Measurements from ENCODE around the gene APOBEC3H. TPM values are rescaled to one million over a fixed set of nuclear protein-coding genes. Genes with fewer than 3 reads are reported as not detected.

Gene APOBEC3H
- total and polyA plus RNA-seq, 4 donors = 0.57 to 1.2 TPM; not detected in 2

DNA sequence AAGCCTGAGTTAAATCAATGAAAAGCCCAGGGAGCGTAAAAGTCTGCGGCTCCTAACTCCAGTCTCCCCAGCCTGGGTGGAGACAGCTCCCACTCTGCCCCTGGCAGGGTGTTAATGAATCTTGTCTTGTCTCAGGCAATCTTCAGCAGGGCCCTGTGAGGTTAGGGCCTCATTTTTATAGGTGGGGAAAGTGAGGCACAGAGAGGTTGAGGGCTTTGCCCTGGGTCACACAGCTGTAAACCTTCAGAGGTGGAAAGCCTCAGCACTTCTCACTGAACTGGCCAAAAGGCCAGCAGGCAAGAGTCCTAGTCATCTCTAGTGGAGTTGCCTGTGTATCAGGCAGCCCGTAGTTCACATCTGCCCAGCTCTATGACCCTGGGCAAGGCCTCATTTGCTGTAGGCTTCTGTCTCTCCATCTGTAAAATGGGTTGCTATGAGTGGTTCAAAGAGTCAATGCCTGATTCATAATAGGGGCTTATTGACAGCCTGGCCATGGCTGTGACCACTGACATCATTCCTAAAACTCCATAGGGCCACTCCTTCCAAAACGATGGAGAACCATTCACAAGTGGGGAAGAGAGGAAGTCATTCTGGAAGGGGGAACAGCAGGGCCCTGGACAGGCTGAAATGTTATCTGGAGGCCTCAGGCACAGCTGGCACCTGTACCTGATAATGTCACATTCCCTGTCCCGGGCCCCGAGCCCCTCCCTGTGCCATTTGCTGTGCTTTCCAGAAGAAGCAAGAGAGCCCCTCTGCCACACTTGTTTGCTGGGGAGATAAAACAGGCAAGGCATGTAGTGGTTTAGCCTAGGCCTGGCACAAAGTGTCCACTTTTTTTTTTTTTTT is 49.4 kb downstream of the APOBEC3H start:
- DNase-seq (no peak), ATAC-seq (ENCODE audit: insufficient read depth, low FRiP score) (no peak)
- Histone ChIP-seq H3K4me3 (no peak overlapping the region), H3K27me3 (ENCODE audit: control insufficient read depth in 3 of 3, insufficient read depth in 3 of 3, low read length in 2 of 3) (no peaks in the 10 kb centered on the region), H3K4me1 (ENCODE audit: control insufficient read depth in 5 of 5, insufficient read depth in 5 of 5, low read length in 5 of 5) (peaks cover 0 to 28% (median 8%) of the 10 kb centered on the region in 5 donors), H3K36me3 (ENCODE audit: control insufficient read depth in 4 of 4, insufficient read depth in 4 of 4, low read length in 4 of 4) (peaks cover 0 to 5% (median 0%) of the 10 kb centered on the region in 4 donors), H3K9ac (ENCODE audit: insufficient read depth in 1 of 2, low read length in 2 of 2) (peak overlapping the region in 1 of 2 donors; percentile 65), H3K9me3 (ENCODE audit: control insufficient read depth in 4 of 4, insufficient read depth in 3 of 4, low read length in 3 of 4) (no peaks in the 10 kb centered on the region), H3K27ac (ENCODE audit: low read depth in 1 of 2, low read length in 1 of 2) (peak overlapping the region; percentile 80 to 88)
- 71 to 77% methylated on average over 6 of the region's 6 CpGs for WGBS, 2 donors
- no peak for TF ChIP-seq CTCF (IDR thresholded peaks at IDR 0.05; ENCODE audit: control extremely low read depth, extremely low read depth)

DNA sequence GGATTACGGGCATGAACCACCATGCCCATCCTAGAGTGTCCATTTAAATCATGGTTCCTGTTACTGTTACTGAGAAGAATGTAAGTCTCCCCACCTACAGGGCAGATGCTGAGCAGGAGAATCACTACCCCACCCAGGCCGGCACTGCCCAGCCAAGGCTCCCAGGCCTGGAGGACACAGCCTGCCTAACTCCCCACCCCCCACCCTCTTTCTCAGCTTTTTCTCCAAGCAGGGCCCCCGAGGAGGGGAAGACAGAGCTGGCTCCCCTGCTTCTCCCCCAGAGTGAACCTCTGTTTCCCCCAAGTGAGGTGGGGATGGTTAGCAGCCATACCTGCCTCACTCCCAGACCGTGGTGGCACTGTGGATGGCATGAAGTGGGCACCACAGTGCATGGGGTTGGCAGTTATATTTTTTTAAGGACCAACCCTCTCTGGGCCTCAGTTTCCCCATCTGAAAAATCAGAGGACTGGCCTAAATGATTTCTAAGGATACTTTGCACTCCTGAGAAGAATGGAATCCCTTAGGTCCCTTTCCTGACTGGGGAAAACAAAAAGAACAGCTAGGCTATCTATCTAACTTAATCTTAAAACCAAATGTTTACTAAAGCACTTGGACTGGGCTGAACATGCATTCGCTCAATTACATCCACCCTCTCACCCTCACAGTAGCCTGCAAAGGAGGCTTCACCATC is 50.4 kb downstream of the APOBEC3H start:
- WGBS, 2 donors = 71 to 84% methylated on average over 5 of the region's 5 CpGs
- Histone ChIP-seq H3K27me3 (ENCODE audit: control insufficient read depth in 3 of 3, insufficient read depth in 3 of 3, low read length in 2 of 3) (no peaks in the 10 kb centered on the region), H3K9ac (ENCODE audit: insufficient read depth in 1 of 2, low read length in 2 of 2) (no peak overlapping the region), H3K4me3 (no peak overlapping the region), H3K4me1 (ENCODE audit: control insufficient read depth in 5 of 5, insufficient read depth in 5 of 5, low read length in 5 of 5) (peaks cover 0 to 28% (median 8%) of the 10 kb centered on the region in 5 donors), H3K36me3 (ENCODE audit: control insufficient read depth in 4 of 4, insufficient read depth in 4 of 4, low read length in 4 of 4) (peaks cover 0 to 5% (median 0%) of the 10 kb centered on the region in 4 donors), H3K9me3 (ENCODE audit: control insufficient read depth in 4 of 4, insufficient read depth in 3 of 4, low read length in 3 of 4) (no peaks in the 10 kb centered on the region), H3K27ac (ENCODE audit: low read depth in 1 of 2, low read length in 1 of 2) (peak overlapping the region in 1 of 2 donors; percentile 20)
- no peak for TF ChIP-seq CTCF (IDR thresholded peaks at IDR 0.05; ENCODE audit: control extremely low read depth, extremely low read depth)
- no peak for ATAC-seq (ENCODE audit: insufficient read depth, low FRiP score)
- no peak for DNase-seq

DNA sequence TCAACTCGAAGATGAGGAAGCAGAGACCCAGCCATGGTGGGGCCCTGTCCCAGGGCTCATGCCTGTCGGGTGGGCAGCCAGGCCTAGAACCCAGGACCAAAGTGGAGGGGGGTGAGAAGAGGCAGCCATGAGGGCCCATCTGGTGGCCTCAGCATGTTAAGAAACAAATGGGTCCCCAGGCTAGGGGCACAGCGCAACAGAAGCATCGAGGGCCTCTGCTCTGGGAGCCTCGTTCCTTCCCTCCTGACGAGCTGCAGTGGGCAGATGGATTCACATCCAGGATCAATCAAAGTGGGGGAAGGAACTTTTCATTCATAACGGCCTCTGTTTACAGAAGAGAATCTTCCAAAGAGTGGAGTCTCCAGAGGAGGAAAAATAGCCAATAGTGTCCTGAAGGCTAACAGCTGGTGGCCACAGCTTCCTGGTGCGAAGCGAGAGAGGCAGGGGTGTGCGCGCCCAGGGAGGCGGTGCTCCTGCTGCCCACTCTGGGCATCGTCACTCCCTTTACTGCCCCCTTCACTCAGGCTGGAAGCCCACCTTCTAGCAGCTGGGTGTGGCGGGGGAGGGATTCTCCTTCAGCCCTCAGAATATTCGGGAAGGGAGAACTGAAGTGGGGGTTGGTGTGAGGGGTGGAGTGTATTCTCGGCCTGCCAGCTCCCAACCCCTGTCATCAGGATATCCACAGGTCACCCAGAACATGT is 51.1 kb downstream of the APOBEC3H start:
- no peak for TF ChIP-seq CTCF (IDR thresholded peaks at IDR 0.05; ENCODE audit: control extremely low read depth, extremely low read depth)
- DNase-seq (peak in 2 of 3 donors; percentile 31 to 47), ATAC-seq (ENCODE audit: insufficient read depth, low FRiP score) (no peak)
- H3K27me3 ChIP-seq (ENCODE audit: control insufficient read depth in 3 of 3, insufficient read depth in 3 of 3, low read length in 2 of 3) = no peaks in the 10 kb centered on the region
- H3K27ac ChIP-seq (ENCODE audit: low read depth in 1 of 2, low read length in 1 of 2) = peak overlapping the region; percentile 22 to 71
- H3K36me3 ChIP-seq (ENCODE audit: control insufficient read depth in 4 of 4, insufficient read depth in 4 of 4, low read length in 4 of 4) = peaks cover 0 to 5% (median 0%) of the 10 kb centered on the region in 4 donors
- H3K4me1 ChIP-seq (ENCODE audit: control insufficient read depth in 5 of 5, insufficient read depth in 5 of 5, low read length in 5 of 5) = peaks cover 0 to 28% (median 8%) of the 10 kb centered on the region in 5 donors
- no peak overlapping the region for H3K4me3 ChIP-seq
- WGBS, 2 donors = 73 to 86% methylated on average over 16 of the region's 16 CpGs
- H3K9ac ChIP-seq (ENCODE audit: insufficient read depth in 1 of 2, low read length in 2 of 2) = no peak overlapping the region
- H3K9me3 ChIP-seq (ENCODE audit: control insufficient read depth in 4 of 4, insufficient read depth in 3 of 4, low read length in 3 of 4) = no peaks in the 10 kb centered on the region
